PC-9 (cell line): ENCODE measurements around the gene KRTAP19-6. TPM values are rescaled to one million over a fixed set of nuclear protein-coding genes. Genes with fewer than 3 reads are reported as not detected.
"Not testable (repeated sequence)": the region's sequence is repeated elsewhere in the genome, so short reads cannot be mapped to it uniquely, and the experiment has no call there.

Source experiments
- BruUV-seq: library from RNA; stranded (reverse); fragments of 400-500 nt; replicated peaks from 2 replicates; lab custom pipeline; 2021; lab: Mats Ljungman, UMichigan
- CTCF ChIA-PET: fragments of 300-600 bp; sonication (Branson Sonifier 250); formaldehyde crosslinking; loops from one replicate; lab custom pipeline; 2022; ENCODE audit warnings: antibody characterized with exemption; lab: Charles Lee
- POLR2A ChIA-PET: fragments of 300-600 bp; sonication (Branson Sonifier 250); formaldehyde crosslinking; loops from one replicate; lab custom pipeline; 2022; ENCODE audit warnings: antibody characterized with exemption; ENCODE audit not compliant: unreplicated experiment; lab: Charles Lee
- DNase-seq, 2 experiments: peaks; one replicate each; pipeline versions ENCODE4 v3.0.0 to v3.0.0-alpha.2; 2015 to 2022; ENCODE audit warnings: mixed read lengths in 1 of 2
- H2AFZ ChIP-seq: fragments of 200-600 bp; sonication (generic); 2 replicates; pipeline ENCODE4 v1.8.1; 2017; ENCODE audit warnings: antibody characterized with exemption
- H3F3A ChIP-seq: fragments of 200-600 bp; sonication (generic); 2 replicates; pipeline ENCODE4 v1.8.1; 2017; ENCODE audit warnings: antibody characterized with exemption, mild to moderate bottlenecking, low read depth; ENCODE audit not compliant: insufficient read depth
- H3K27ac ChIP-seq: fragments of 200-600 bp; sonication (generic); 2 replicates; pipeline ENCODE4 v1.6.1; 2016; ENCODE audit warnings: mixed run types
- H3K27me3 ChIP-seq: fragments of 200-600 bp; sonication (generic); 2 replicates; pipeline ENCODE4 v1.6.1; 2016; ENCODE audit warnings: low read depth, mixed run types; ENCODE audit not compliant: insufficient read depth
- H3K36me3 ChIP-seq: fragments of 200-600 bp; sonication (generic); 2 replicates; pipeline ENCODE4 v1.6.1; 2016; ENCODE audit warnings: low read depth, mixed run types
- H3K4me1 ChIP-seq: fragments of 200-600 bp; sonication (generic); replicated peaks from 2 replicates; pipeline ENCODE4 v1.6.1; 2016; ENCODE audit warnings: mixed run types; ENCODE audit not compliant: insufficient read depth
- H3K4me2 ChIP-seq: fragments of 200-600 bp; sonication (generic); 2 replicates; pipeline ENCODE4 v1.6.1; 2017; ENCODE audit warnings: mixed run types
- H3K4me3 ChIP-seq: fragments of 200-600 bp; sonication (generic); 2 replicates; pipeline ENCODE4 v1.6.1; 2016; ENCODE audit warnings: mixed run types
- H3K79me2 ChIP-seq: fragments of 200-600 bp; sonication (generic); 2 replicates; pipeline ENCODE4 v1.6.1; 2017; ENCODE audit warnings: low read depth, mixed run types
- H3K9me2 ChIP-seq: fragments of 200-600 bp; sonication (generic); 2 replicates; pipeline ENCODE4 v1.8.1; 2017; ENCODE audit warnings: mild to moderate bottlenecking; ENCODE audit not compliant: insufficient read depth
- H3K9me3 ChIP-seq: fragments of 200-600 bp; sonication (generic); 2 replicates; pipeline ENCODE4 v1.8.1; 2016; ENCODE audit warnings: low read depth; ENCODE audit not compliant: insufficient read depth
- H4K20me1 ChIP-seq: fragments of 200-600 bp; sonication (generic); 2 replicates; pipeline ENCODE4 v1.8.1; 2017; ENCODE audit not compliant: insufficient read depth
- CTCF ChIP-seq: fragments of 200-600 bp; sonication (generic); conservative IDR thresholded peaks from 2 replicates; pipeline ENCODE4 v1.6.1; 2017; ENCODE audit warnings: mixed run types, antibody characterized with exemption, mild to moderate bottlenecking, moderate library complexity
- EZH2 ChIP-seq: fragments of 200-600 bp; sonication (generic); IDR thresholded peaks from 2 replicates; pipeline ENCODE4 v1.8.0; 2017; ENCODE audit warnings: antibody characterized with exemption, low read depth
- intact Hi-C: fragments of 100-400 bp; cut with micrococcal nuclease; formaldehyde crosslinking; loops from one replicate; pipeline ENCODE4 v1.10.0; 2022; ENCODE audit not compliant: unreplicated experiment
- total RNA-seq: library from RNA; stranded (reverse); gene quantifications from 2 replicates; pipeline ENCODE4 v1.2.3, GENCODE V29; 2021

The KRTAP19-6 gene
- total RNA-seq, 1 experiment from 2014 or later, result not detected

GRCh38 chr21:30505621-30506205, 36.0 kb downstream of the KRTAP19-6 start:
- H3F3A ChIP-seq, H3K9me3 ChIP-seq, DNase-seq, BruUV-seq, CTCF ChIA-PET, H3K27ac ChIP-seq, H3K36me3 ChIP-seq, H3K9me2 ChIP-seq, H3K4me1 ChIP-seq, H4K20me1 ChIP-seq, H3K4me3 ChIP-seq, intact Hi-C loops, H2AFZ ChIP-seq, H3K27me3 ChIP-seq, POLR2A ChIA-PET, H3K79me2 ChIP-seq, H3K4me2 ChIP-seq: not testable (repeated sequence)
- TF ChIP-seq CTCF, result peak; percentile 64

GRCh38 chr21:30502041-30502440, 39.6 kb downstream of the KRTAP19-6 start, which contains the start of gene KRTAP19-5:
TSS of gene KRTAP19-5 (minus strand) at chr21:30502141. CDS start at chr21:30502090, 51 bp downstream.
- Histone ChIP-seq H4K20me1 (no peaks in the 10 kb centered on the region), H3K27ac (no peak within 1 kb of the TSS), H2AFZ (no peak within 1 kb of the TSS), H3K4me3 (no peak within 1 kb of the TSS), H3K4me1 (no peaks in the 10 kb centered on the region), H3K4me2 (no peak within 1 kb of the TSS), H3K36me3 (no peaks in the 10 kb centered on the region), H3K9me3 (no peaks in the 10 kb centered on the region), H3K27me3 (no peaks in the 10 kb centered on the region), H3K9me2 (no peaks in the 10 kb centered on the region), H3F3A (no peaks in the 10 kb centered on the region), H3K79me2 (no peaks in the 10 kb centered on the region)
- TF ChIP-seq EZH2, result no peak
- no peak for TF ChIP-seq CTCF
- CTCF ChIA-PET, result no interaction called here
- BruUV-seq, result no TSS peak
- POLR2A ChIA-PET, result no interaction called here
- intact Hi-C loops, result no loop called here
- no peak for DNase-seq

- no peaks in the 10 kb centered on the region for H4K20me1 ChIP-seq
- H2AFZ ChIP-seq, result no peak within 1 kb of the TSS
- POLR2A ChIA-PET, result no interaction called here
These were observed 44.6 kb downstream of the KRTAP19-6 start, which contains the start of gene KRTAP19-4 for GRCh38 chr21:30497065-30497464. TSS of gene KRTAP19-4 (minus strand) at chr21:30497165. CDS start at chr21:30497110, 55 bp downstream.

More at GRCh38 chr21:30497065-30497464, 44.6 kb downstream of the KRTAP19-6 start, which contains the start of gene KRTAP19-4:
- Histone ChIP-seq H3K4me2 (no peak within 1 kb of the TSS), H3F3A (no peaks in the 10 kb centered on the region), H3K4me1 (no peaks in the 10 kb centered on the region), H3K27ac (no peak within 1 kb of the TSS), H3K36me3 (no peaks in the 10 kb centered on the region), H3K9me2 (no peaks in the 10 kb centered on the region), H3K4me3 (no peak within 1 kb of the TSS), H3K79me2 (no peaks in the 10 kb centered on the region), H3K27me3 (no peaks in the 10 kb centered on the region), H3K9me3 (no peaks in the 10 kb centered on the region)
- CTCF ChIA-PET, result no interaction called here
- BruUV-seq, result no TSS peak
- TF ChIP-seq EZH2, result no peak
- TF ChIP-seq CTCF, result no peak
- DNase-seq, result no peak
- intact Hi-C loops, result no loop called here
